Measurements from ENCODE around the gene CNBP.

DNA sequence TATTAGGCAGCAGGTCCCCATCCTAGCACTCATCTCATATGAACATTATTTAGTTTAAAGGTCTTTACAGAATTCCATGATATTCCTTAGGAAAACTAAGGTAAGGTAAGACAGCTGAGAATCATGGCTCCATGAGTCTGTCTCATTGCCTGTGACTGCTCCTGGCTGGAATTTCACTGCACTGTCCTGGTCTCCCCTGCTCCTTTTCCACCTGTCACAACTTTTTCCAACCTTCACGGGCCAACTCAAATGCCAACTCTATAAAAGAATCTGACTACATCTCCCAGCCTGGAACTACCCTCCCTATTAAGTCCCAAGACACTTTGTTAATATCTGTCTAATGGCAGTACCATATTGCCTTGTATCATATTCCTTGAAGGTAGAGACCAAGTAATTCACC, 7.6 kb downstream of the CNBP start:
- TF ChIP-seq, protein P1, sequence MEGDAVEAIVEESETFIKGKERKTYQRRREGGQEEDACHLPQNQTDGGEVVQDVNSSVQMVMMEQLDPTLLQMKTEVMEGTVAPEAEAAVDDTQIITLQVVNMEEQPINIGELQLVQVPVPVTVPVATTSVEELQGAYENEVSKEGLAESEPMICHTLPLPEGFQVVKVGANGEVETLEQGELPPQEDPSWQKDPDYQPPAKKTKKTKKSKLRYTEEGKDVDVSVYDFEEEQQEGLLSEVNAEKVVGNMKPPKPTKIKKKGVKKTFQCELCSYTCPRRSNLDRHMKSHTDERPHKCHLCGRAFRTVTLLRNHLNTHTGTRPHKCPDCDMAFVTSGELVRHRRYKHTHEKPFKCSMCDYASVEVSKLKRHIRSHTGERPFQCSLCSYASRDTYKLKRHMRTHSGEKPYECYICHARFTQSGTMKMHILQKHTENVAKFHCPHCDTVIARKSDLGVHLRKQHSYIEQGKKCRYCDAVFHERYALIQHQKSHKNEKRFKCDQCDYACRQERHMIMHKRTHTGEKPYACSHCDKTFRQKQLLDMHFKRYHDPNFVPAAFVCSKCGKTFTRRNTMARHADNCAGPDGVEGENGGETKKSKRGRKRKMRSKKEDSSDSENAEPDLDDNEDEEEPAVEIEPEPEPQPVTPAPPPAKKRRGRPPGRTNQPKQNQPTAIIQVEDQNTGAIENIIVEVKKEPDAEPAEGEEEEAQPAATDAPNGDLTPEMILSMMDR (IDR thresholded peaks at IDR 0.05): no peak
- no peak for TF ChIP-seq POLR2A (IDR thresholded peaks at IDR 0.05)

Data from Peyer's patch (tissue), 4 donors.